HL-60 (cell line): ENCODE results near the gene DYRK1B.

ENCODE experiments used
- DNase-seq, 2 experiments: peaks; one replicate each; pipeline ENCODE4 v3.0.0-alpha.2; 2010 to 2020; ENCODE audit warnings: low read depth in 1 of 2, low spot score in 1 of 2
- H3K27ac ChIP-seq: fragments of 250-450 bp; sonication (Bioruptor Pico); replicated peaks from 2 replicates; pipeline ENCODE4 v1.5.1; 2020; ENCODE audit warnings: mild to moderate bottlenecking, moderate library complexity
- H3K27me3 ChIP-seq: fragments of 250-450 bp; sonication (Bioruptor Pico); 2 replicates; pipeline ENCODE4 v1.5.1; 2021; ENCODE audit warnings: mild to moderate bottlenecking, moderate library complexity; ENCODE audit not compliant: insufficient read depth, poor library complexity, severe bottlenecking
- H3K4me3 ChIP-seq: replicated peaks from 2 replicates; pipeline ENCODE4 v1.5.1; 2011; ENCODE audit warnings: mild to moderate bottlenecking, control low read depth, low read length; ENCODE audit not compliant: insufficient read depth
- GABPA ChIP-seq: IDR thresholded peaks from 2 replicates; pipeline ENCODE4 v1.6.1; 2012; ENCODE audit warnings: low read depth
- POLR2AphosphoS5 ChIP-seq: IDR thresholded peaks from 2 replicates; pipeline ENCODE4 v1.6.1; 2012; ENCODE audit warnings: low read depth
- SPI1 ChIP-seq: IDR thresholded peaks from 2 replicates; pipeline ENCODE4 v1.6.1; 2012; ENCODE audit warnings: low read depth, mild to moderate bottlenecking, borderline replicate concordance
- TF ChIP-seq, protein P1 (sequence below): IDR thresholded peaks from 2 replicates; pipeline ENCODE4 v1.6.1; 2012; ENCODE audit warnings: low read depth; ENCODE audit not compliant: insufficient replicate concordance
- TF ChIP-seq, protein P2 (sequence below): IDR thresholded peaks from one replicate; pipeline ENCODE4 v1.5.1; 2011; ENCODE audit warnings: low read length, control low read depth, inconsistent platforms; ENCODE audit not compliant: insufficient read depth

Gene DYRK1B

DNA sequence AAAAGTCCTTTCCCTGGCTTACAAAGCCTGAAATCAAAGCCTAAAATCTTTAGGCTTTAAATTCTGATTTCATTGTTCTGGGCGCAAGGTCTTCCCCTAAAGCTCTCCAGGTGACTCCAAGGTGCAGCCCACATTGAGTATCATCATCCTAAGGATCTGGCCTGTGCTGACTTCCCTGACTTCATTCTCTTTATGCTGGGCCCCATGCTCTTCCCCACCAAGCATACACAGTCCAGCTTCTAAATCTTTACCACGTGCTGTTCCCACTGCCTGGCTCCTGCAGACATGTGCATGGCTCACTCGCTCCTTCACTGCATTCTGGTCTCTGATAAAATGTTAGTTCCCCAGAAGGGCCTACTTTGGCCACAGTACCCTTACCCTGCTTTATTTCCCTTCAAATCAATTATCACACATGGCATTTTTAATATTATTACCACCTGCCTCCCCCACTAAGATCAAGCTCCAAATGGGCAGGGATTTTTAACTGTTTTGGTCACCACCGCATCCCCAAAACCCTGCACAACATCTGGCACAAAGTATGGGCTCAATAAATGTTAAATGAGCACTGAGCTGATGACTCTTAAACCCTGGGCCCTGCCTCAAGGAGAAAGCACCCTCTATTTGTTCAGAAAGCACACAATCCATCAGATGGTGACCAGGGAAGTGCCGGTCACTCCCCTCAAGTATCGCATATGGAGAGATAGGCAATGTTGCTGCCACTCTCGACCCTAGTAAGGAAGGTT lies 8.9 kb upstream of the DYRK1B start:
- DNase-seq, result no peak
- TF ChIP-seq, protein P1, sequence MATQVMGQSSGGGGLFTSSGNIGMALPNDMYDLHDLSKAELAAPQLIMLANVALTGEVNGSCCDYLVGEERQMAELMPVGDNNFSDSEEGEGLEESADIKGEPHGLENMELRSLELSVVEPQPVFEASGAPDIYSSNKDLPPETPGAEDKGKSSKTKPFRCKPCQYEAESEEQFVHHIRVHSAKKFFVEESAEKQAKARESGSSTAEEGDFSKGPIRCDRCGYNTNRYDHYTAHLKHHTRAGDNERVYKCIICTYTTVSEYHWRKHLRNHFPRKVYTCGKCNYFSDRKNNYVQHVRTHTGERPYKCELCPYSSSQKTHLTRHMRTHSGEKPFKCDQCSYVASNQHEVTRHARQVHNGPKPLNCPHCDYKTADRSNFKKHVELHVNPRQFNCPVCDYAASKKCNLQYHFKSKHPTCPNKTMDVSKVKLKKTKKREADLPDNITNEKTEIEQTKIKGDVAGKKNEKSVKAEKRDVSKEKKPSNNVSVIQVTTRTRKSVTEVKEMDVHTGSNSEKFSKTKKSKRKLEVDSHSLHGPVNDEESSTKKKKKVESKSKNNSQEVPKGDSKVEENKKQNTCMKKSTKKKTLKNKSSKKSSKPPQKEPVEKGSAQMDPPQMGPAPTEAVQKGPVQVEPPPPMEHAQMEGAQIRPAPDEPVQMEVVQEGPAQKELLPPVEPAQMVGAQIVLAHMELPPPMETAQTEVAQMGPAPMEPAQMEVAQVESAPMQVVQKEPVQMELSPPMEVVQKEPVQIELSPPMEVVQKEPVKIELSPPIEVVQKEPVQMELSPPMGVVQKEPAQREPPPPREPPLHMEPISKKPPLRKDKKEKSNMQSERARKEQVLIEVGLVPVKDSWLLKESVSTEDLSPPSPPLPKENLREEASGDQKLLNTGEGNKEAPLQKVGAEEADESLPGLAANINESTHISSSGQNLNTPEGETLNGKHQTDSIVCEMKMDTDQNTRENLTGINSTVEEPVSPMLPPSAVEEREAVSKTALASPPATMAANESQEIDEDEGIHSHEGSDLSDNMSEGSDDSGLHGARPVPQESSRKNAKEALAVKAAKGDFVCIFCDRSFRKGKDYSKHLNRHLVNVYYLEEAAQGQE, result no peak
- no peak for TF ChIP-seq SPI1
- TF ChIP-seq GABPA, result no peak
- TF ChIP-seq, protein P2, sequence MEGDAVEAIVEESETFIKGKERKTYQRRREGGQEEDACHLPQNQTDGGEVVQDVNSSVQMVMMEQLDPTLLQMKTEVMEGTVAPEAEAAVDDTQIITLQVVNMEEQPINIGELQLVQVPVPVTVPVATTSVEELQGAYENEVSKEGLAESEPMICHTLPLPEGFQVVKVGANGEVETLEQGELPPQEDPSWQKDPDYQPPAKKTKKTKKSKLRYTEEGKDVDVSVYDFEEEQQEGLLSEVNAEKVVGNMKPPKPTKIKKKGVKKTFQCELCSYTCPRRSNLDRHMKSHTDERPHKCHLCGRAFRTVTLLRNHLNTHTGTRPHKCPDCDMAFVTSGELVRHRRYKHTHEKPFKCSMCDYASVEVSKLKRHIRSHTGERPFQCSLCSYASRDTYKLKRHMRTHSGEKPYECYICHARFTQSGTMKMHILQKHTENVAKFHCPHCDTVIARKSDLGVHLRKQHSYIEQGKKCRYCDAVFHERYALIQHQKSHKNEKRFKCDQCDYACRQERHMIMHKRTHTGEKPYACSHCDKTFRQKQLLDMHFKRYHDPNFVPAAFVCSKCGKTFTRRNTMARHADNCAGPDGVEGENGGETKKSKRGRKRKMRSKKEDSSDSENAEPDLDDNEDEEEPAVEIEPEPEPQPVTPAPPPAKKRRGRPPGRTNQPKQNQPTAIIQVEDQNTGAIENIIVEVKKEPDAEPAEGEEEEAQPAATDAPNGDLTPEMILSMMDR, result no peak
- no peak for TF ChIP-seq POLR2AphosphoS5
- Histone ChIP-seq H3K4me3 (no peak overlapping the region), H3K27me3 (no peaks in the 10 kb centered on the region), H3K27ac (no peak overlapping the region)

DNA sequence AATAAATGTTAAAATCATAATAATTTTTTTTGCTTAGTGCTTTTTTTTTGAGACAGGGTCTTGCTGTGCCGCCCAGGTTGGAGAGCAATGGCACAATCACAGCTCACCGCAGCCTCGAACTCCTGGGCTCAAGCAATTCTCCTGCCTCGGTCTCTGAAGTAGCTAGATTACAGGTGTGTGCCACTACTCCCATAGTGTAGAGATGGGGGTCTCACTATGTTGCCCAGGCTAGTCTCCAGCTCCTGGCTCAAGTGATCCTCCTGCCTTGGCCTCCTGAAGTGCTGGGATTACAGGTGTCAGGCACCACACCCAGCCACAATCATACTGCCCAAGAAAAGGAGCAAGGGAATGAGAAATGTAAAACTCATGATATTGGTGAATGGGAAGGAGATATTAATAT lies 7.1 kb upstream of the DYRK1B start:
- H3K27ac ChIP-seq, result no peak overlapping the region
- no peak overlapping the region for H3K4me3 ChIP-seq
- TF ChIP-seq GABPA (no peak), POLR2AphosphoS5 (no peak), SPI1 (no peak)
- TF ChIP-seq, protein P1, result no peak
- TF ChIP-seq, protein P2, result no peak
- H3K27me3 ChIP-seq, result no peaks in the 10 kb centered on the region
- DNase-seq, result no peak

DNA sequence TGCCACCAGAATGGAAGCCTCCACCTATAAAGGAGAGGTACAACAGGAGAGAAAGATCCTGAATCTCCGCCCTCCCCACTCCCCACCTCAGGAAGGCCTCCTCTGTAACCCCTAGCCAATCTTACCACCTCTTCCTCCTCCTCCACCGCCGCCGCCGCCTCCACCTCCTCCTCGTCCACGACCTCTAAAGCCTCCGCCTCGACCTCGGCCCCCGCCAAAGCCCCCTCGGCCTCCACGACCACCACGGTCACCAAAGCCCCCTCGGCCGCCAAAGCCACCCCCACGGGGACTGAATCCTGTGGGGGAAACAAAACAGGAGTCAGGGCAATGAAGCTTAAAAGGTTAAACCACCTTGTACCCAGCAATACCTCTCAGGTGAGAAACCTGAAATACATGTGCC lies 6.5 kb upstream of the DYRK1B start:
- Histone ChIP-seq H3K4me3 (no peak overlapping the region), H3K27ac (no peak overlapping the region)
- no peak for DNase-seq

More for the DNA sequence above, 6.5 kb upstream of the DYRK1B start:
- TF ChIP-seq, protein P2, result no peak
- TF ChIP-seq SPI1 (no peak), POLR2AphosphoS5 (no peak), GABPA (no peak)
- TF ChIP-seq, protein P1, result no peak
- no peaks in the 10 kb centered on the region for H3K27me3 ChIP-seq
